Central memory CD4-positive, alpha-beta T cell (primary cell): ENCODE measurements around the gene ZNF569.
A peak's percentile ranks its signal among the peaks of the same experiment; 100 is the strongest.
"Not testable (repeated sequence)": the region's sequence is repeated elsewhere in the genome, so short reads cannot be mapped to it uniquely, and the experiment has no call there.

Experiments
- DNase-seq: peaks from one replicate; pipeline ENCODE4 v3.0.0; 2022
- total RNA-seq, 3 experiments: gene quantifications; one replicate each; lab custom pipeline; 2026; lab: John Stamatoyannopoulos, UW

The ZNF569 gene
- 9.1 to 20.2 (median 11.8) reads per million in 3 experiments for total RNA-seq

DNA sequence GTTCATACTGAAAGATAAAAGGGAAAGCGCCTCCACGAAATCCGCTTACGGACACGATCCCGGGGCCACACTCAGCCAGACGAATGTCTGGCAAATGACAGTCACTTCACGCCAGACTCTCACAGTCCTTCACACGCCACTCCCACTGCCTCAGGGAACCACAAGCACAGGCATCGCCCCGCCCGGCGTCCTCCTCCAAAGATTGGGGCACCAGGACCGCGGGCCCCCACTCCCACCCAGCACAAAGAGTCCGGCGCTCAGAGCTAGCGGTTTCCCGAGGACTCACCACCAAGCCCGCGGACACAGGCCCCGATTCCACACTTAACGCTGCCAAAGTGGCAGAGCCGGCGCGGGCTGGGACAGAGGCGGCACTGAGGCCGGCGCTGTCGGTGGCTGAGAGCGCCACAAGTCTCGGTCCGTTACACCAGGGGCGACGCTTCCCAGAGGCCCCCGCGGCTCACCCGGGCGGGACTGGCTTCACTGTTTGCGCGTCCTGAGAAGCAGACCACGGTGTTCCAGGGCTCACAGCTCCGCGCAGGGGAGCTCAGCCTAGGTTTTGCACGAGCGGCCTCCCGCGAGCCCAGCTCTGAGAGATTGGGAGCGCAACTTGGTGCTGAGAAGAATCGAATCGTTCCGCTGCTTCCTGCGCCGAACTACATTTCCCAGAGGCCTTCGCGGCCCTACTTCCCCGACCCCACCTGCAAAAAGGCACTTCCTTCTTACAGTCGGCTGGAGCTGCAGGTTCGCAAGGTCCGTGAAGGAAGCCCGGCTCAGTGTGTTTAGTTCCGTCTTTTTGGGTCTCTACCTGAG, at the start of gene ZNF569:
Gene ZNF569 (minus strand): TSS at position 647 of the 810 bp plus-strand sequence. CDS start 22,523 bp downstream, outside the sequence.
- DNase-seq, result peak; percentile 91

- DNase-seq, result no peak
Measured at GRCh38 chr19:37513397-37513796, 46.2 kb upstream of the ZNF569 start.

- DNase-seq, result no peak
Measured at GRCh38 chr19:37511821-37512220, 44.6 kb upstream of the ZNF569 start.

- no peak for DNase-seq
Measured at GRCh38 chr19:37511186-37511585, 43.9 kb upstream of the ZNF569 start.

GRCh38 chr19:37507167-37507464, 39.9 kb upstream of the ZNF569 start:
- no peak for DNase-seq

- peak; percentile 85 for DNase-seq
Measured at GRCh38 chr19:37506387-37507166, 39.3 kb upstream of the ZNF569 start, which contains the start of gene ZNF793. Gene ZNF793 (plus strand): TSS chr19:37506939. CDS start chr19:37523440, 16,501 bp downstream.

GRCh38 chr19:37505958-37506386, 38.7 kb upstream of the ZNF569 start:
- no peak for DNase-seq

GRCh38 chr19:37492213-37492612, 25.0 kb upstream of the ZNF569 start:
- no peak for DNase-seq

- no peak for DNase-seq
Measured at GRCh38 chr19:37484406-37485168, 17.3 kb upstream of the ZNF569 start.

DNA sequence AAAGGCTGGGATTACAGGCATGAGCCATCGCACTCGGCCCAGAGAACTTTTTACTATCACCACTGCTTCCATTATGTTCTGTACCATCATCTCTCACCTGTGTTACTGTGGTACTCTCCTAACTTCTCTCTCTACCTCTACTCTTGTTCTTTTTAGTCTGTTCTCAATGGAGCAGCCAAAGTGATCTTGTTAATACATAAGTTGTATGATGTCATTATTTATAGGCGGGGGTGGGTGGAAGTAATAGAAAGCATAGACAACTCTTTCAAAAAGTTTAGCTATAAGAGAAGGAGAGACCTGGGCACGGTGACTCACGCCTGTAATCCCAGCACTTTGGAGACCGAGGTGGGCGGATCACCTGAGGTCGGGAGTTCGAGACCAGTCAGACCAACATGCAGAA, 4.9 kb upstream of the ZNF569 start:
- DNase-seq, result no peak

DNA sequence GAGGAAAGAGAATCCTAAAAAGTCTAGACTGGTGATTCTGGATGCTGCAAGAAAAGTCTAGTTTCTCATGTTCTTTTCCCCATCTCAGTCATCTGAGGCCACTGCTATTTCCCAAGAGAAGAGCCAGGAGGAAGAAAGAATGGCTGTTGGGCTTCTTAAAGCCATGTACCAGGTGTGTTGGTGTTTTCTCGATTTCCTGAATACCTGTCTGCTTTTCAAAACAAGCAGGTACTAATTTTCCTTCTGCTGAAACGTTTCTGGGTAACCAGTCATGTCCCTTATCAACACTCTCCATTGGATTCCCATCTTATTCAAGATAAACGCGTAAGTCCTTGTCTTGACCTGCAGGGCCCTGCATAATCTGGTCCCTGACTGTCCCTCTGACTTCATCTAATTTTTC, 3.0 kb upstream of the ZNF569 start:
- DNase-seq, result no peak

DNA sequence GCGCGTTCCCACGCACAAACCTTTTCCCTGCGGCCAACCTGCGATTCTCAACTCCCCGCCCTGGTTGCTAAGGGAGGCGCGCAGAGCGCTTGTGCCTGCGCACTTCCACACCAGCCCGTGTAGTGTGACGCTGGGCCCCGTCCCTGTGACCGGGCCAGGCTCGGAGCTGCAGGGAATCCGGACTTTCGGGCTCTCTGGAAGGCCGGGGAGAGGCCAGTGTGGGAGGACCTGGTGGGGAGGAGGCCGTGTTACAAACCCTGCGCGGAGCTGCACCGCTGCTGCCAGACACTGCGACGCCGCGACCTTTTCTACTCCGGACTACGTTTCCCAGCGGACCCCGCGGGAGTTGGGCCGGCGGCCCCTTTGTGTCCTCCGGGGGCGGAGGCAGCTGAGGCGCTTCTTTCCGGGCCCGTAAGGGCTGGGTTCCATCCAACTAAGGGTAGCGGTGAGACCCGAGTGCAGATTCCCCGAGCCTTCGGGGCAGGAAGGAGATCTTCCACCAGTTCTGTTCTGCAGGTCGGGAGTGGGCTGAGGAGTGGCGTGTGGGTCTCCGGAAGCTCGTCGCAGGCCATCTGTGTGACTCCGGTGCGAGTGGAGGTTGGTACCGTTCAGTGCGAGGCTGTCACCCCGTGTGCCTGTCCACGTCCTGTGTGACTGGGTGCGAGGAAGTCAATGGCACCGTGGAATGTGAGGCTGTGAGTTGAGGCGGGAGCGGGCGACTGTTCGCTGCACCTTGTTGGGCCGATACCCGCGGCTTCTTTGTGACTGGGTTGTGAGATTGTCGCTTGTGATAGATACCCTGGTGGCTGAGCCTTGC, 1.9 kb upstream of the ZNF569 start, which contains the start of gene ZNF570:
Gene ZNF570 (plus strand): TSS at position 396 of the 817 bp plus-strand sequence. CDS start 999 bp downstream, outside the sequence.
- peak; percentile 87 for DNase-seq

DNA sequence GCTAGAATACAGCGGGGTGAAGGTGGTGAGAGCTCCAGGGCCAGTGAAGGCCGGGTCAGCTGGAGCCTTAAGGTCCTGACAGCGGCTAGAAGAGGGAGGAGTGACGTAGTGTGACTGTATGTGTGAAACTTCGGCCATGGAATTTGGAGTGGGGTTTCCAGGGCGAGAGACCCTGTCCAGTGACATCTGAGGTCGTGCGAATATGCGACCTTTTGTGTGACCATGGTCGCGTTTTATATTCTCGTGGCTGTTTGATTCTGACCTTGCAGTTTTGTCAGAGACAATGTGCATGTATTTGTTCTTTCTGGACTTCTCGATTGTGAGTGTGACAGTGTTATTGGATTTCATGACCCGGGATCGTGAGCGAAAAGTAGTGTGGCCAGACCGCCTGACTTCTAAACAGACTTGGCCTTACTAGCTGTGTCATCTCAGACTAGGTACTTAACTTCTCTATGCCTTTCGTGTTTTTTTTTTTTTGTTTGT, 405 bp upstream of the ZNF569 start:
- no peak for DNase-seq

DNA sequence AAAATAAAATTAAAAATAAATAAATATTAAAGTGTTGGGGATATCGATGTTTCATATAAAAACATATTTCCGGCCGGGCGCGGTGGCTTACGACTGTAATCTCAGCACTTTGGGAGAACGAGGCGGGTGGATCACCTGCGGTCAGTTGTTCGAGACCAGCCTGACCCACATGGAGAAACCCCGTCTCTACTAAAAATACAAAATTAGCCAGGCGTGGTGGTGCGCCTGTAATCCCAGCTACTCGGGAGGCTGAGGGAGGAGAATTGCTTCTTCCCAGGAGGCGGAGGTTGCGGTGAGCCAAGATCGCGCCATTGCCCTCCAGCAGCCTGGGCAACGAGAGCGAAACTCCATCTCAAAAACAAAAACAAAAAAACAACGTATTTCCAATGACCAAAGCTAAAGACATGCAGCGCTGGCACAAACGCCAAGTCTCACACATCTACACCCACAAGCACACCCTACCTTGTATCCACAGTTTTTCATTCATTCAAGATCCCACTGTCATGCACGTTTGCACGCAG, 907 bp downstream of the ZNF569 start:
- no peak for DNase-seq

- DNase-seq, result no peak
Measured at GRCh38 chr19:37452500-37453245, 14.6 kb downstream of the ZNF569 start.

- no peak for DNase-seq
Measured at GRCh38 chr19:37413313-37414084, 53.7 kb downstream of the ZNF569 start.

- no peak for DNase-seq
Measured at GRCh38 chr19:37412700-37413099, 54.5 kb downstream of the ZNF569 start.

DNA sequence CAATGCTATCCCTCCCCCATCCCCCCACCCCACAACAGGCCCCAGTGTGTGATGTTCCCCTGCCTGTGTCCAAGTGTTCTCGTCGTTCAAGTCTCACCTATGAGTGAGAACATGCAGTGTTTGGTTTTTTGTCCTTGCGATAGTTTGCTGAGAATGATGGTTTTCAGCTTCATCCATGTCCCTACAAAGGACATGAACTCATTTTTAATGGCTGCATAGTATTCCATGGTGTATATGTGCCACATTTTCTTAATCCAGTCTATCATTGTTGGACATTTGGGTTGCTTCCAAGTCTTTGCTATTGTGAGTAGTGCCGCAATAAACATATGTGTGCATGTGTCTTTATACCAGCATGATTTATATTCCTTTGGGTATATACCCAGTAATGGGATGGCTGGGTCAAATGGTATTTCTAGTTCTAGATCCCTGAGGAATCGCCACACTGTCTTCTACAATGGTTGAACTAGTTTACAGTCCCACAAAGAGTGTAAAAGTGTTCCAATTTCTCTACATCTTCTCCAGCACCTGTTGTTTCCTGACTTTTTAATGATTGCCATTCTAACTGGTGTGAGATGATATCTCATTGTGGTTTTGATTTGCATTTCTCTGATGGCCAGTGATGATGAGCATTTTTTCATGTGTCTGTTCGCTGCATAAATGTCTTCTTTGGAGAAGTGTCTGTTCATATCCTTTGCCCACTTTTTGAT, 61.0 kb downstream of the ZNF569 start:
- not testable (repeated sequence) for DNase-seq

DNA sequence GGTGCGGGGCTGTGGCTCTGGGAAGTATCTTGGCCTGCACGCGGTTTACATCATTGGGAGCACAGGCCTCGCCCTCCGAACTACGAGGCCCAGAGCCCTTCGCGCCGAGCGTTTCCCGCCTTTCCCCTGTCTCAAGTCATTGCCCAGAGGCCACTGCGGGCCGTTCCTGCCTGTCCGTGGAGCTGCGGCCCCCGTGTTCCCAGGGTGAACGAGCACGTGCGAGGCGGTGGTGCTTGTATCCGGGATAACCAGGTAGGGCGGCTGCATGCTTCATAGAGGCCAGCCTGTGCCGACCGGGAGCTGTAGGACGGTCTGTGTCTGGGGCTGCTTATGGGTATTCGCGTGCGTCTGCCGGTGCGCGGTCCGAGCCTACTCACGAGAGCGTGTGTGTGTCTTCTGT, 63.8 kb downstream of the ZNF569 start:
- DNase-seq, result no peak
